Testis (tissue), 3 donors: ENCODE data around the gene DOCK9. TPM values are rescaled to one million over a fixed set of nuclear protein-coding genes. Genes with fewer than 3 reads are reported as not detected.

ENCODE experiments used
- DNase-seq: peaks from one replicate; pipeline ENCODE4 v3.0.0-alpha.2; 2019
- H3K27ac ChIP-seq, 2 donors: fragments of 200-600 bp; sonication (generic); one replicate each; pipeline ENCODE4 v1.5.1; 2019
- H3K27me3 ChIP-seq: fragments of 200-600 bp; sonication (generic); one replicate; pipeline ENCODE4 v1.5.1; 2019
- H3K36me3 ChIP-seq: fragments of 200-600 bp; sonication (generic); one replicate; pipeline ENCODE4 v1.5.1; 2017; ENCODE audit warnings: low read depth; ENCODE audit errors: missing control alignments
- H3K4me1 ChIP-seq: fragments of 200-600 bp; sonication (generic); one replicate; pipeline ENCODE4 v1.5.1; 2019
- H3K4me3 ChIP-seq, 2 donors: fragments of 200-600 bp; sonication (generic); one replicate each; pipeline ENCODE4 v1.5.1; 2017 to 2019
- H3K9me3 ChIP-seq: fragments of 200-600 bp; sonication (generic); one replicate; pipeline ENCODE4 v1.5.1; 2017
- POLR2A ChIP-seq: fragments of 450-650 bp; IDR thresholded peaks from one replicate; pipeline ENCODE4 v1.6.1; 2017; ENCODE audit warnings: antibody characterized with exemption, mild to moderate bottlenecking, moderate library complexity
- WGBS, 2 donors: methylation state at CpG; one replicate each; pipeline ENCODE4 v1.1.5; 2018; 5-methylcytosine and 5-hydroxymethylcytosine counted together
- intact Hi-C: fragments of 100-400 bp; cut with DNase I; formaldehyde crosslinking; loops from one replicate; pipeline ENCODE4 v1.15.1; 2023; ENCODE audit warnings: low total_unique reads
- polyA plus RNA-seq: library from polyadenylated mRNA; stranded (reverse); fragments of 350-450 nt; fragmentation: Illumina TruSeq; extraction: RNeasy Lipid Tissue Mini Kit (QIAGEN cat#74804); gene quantifications from one replicate; pipeline ENCODE4 v1.2.3, GENCODE V29; 2014; ENCODE audit warnings: low read depth, low replicate concordance; ENCODE audit not compliant: insufficient read depth
- total RNA-seq, 2 donors: library from RNA; depleted of rRNA; stranded (reverse); fragments of >200 nt; gene quantifications; one replicate each; pipeline ENCODE4 v1.2.3, GENCODE V29; 2016
- TF ChIP-seq, protein P1 (sequence below), 3 experiments: fragments of 450-650 bp in 2 of 3; fragments of 200-600 bp in 1 of 3; sonication (generic) in 1 of 3; IDR thresholded peaks; one replicate each; pipeline ENCODE4 v1.5.1; 2016 to 2019; ENCODE audit warnings: antibody characterized with exemption in 3 of 3, mild to moderate bottlenecking in 2 of 3, moderate library complexity in 1 of 3

DOCK9 gene
- total and polyA plus RNA-seq, 3 donors from 2014 or later: 48.0 to 74.9 (median 63.4) TPM

DNA sequence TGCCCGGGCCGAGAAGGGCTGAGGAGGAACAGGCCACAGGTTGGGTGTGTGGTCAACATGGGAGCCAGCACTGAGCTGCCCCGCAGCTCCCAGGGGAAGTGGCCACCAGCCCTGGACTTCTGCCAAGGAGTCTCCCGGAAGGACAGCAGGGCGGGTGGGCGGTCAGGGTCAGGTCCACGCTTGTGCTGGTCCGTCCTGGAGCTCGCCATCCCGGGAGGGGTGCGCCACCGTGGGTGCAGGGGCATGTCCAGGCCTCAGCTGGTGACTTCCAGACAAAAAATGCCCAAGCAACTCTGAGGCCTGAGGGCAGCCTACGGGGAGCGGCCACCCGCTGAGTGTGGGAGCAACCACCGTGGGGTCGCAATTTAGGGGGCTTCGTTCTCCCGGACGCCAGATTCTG lies 203.9 kb downstream of the DOCK9 start:
- TF ChIP-seq, protein P1, sequence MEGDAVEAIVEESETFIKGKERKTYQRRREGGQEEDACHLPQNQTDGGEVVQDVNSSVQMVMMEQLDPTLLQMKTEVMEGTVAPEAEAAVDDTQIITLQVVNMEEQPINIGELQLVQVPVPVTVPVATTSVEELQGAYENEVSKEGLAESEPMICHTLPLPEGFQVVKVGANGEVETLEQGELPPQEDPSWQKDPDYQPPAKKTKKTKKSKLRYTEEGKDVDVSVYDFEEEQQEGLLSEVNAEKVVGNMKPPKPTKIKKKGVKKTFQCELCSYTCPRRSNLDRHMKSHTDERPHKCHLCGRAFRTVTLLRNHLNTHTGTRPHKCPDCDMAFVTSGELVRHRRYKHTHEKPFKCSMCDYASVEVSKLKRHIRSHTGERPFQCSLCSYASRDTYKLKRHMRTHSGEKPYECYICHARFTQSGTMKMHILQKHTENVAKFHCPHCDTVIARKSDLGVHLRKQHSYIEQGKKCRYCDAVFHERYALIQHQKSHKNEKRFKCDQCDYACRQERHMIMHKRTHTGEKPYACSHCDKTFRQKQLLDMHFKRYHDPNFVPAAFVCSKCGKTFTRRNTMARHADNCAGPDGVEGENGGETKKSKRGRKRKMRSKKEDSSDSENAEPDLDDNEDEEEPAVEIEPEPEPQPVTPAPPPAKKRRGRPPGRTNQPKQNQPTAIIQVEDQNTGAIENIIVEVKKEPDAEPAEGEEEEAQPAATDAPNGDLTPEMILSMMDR (IDR thresholded peaks at IDR 0.05): no peak
- no peak for TF ChIP-seq POLR2A
- DNase-seq: no peak
- intact Hi-C loops: no loop called here
- WGBS, 2 donors: 83 to 97% methylated on average over 1 to 20 of the region's 20 CpGs
- Histone ChIP-seq H3K36me3 (no peaks in the 10 kb centered on the region), H3K4me3 (no peak overlapping the region), H3K4me1 (no peaks in the 10 kb centered on the region), H3K9me3 (no peaks in the 10 kb centered on the region), H3K27me3 (no peaks in the 10 kb centered on the region), H3K27ac (no peak overlapping the region)

DNA sequence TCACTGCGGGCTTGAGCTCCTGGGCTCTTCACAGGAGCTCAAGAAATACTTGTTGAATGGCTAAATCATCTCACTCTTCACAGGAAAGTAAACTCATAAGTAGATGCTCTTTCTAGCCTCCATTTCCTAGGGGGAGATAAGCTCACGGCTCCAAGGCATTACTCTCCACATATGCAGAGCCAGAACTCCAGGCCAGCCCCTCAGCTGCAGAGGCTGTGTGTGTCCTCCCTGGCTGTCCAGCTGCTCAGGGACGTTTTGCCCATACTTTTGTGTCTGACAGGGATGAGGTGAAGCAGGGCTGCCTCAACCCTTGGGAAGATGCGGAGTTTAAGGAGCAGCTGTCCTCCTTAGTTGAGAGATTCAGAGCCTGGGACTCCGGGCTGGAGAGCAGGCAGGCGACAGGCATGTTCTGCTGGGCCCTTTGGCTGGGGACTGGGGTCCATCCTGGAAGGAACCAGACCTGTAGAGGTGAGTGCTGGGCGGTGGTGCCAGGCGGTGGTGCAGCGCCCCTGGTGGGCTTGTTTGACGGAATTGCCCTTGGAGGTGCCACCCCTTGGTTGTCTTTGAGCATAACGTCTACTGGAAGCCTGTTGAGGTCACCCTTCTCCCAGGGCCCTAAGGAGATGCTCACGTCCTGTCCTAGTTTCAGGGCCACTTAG lies 204.9 kb downstream of the DOCK9 start:
- TF ChIP-seq POLR2A: no peak
- TF ChIP-seq, protein P1 (IDR thresholded peaks at IDR 0.05): no peak
- no peak overlapping the region for H3K27ac ChIP-seq
- H3K4me1 ChIP-seq: no peaks in the 10 kb centered on the region
- no peaks in the 10 kb centered on the region for H3K36me3 ChIP-seq
- no peaks in the 10 kb centered on the region for H3K27me3 ChIP-seq
- H3K4me3 ChIP-seq: no peak overlapping the region
- intact Hi-C loops: no loop called here
- no peak for DNase-seq
- H3K9me3 ChIP-seq: no peaks in the 10 kb centered on the region
- WGBS, 2 donors: 88 to 91% methylated on average over 4 to 12 of the region's 12 CpGs

DNA sequence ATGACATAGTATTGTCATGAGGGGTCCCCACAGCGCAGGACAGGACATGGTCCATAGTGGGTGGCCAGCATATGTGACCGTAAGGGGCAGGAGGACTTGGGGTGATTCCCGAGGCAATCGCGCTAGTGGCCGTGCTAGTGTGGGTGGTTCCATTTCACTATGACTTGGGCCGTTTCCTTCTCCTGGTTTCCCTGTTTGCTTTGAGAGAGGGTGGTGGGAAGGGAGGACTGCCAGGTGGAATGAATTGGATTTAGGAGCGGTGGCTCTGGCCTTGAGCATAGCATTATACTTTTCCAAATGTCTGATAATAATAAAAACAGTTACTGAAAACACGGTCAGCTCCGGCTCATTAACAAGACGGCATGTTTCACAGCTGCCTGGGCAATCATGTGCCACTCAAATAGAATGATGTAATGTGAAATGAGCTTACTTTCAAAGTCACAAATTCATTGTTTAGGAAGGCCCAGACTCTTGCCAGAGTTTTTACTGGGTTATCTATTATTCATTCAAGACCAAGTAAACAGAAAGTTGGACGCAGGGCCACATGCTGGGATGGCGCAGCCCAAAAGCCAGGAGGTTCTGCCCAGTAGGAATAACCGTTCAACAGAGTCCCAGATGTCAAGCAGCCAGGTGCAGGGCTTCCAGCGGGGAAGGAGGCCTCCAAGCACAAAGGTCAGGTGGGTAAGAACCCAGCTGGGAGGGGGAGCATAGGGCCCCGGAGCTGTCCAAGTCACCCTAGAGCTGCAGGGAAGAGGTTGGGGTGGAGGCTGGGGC lies 205.8 kb downstream of the DOCK9 start:
- WGBS, 2 donors: 83 to 92% methylated on average over 16 of the region's 16 CpGs

DNA sequence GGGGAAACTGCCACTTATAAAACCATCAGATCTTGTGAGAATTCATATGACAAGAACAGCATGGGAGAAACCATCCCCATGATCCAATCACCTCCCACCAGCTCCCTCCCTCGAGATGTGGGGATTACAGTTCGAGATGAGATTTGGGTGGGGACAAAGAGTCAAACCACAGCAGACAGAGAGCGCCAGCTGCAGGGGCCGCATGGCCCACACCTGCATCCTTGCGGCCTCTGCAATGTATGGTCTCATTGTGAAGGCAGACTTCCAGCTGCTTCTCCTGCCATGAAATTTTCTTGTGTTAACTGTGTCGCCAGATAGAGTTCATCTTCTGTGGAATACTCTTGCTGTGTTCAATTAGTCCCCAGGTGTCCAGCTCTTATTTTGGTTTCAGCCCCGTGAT lies 208.1 kb downstream of the DOCK9 start:
- WGBS, 2 donors: 83 to 85% methylated on average over 7 of the region's 7 CpGs
- H3K27ac ChIP-seq: no peak overlapping the region
- no peaks in the 10 kb centered on the region for H3K9me3 ChIP-seq
- intact Hi-C loops: no loop called here
- DNase-seq: no peak
- no peaks in the 10 kb centered on the region for H3K4me1 ChIP-seq
- no peaks in the 10 kb centered on the region for H3K36me3 ChIP-seq
- no peaks in the 10 kb centered on the region for H3K27me3 ChIP-seq
- no peak for TF ChIP-seq POLR2A
- TF ChIP-seq, protein P1 (IDR thresholded peaks at IDR 0.05): no peak
- no peak overlapping the region for H3K4me3 ChIP-seq

More for the DNA sequence above, 205.8 kb downstream of the DOCK9 start:
- Histone ChIP-seq H3K27ac (no peak overlapping the region), H3K27me3 (no peaks in the 10 kb centered on the region), H3K4me1 (no peaks in the 10 kb centered on the region), H3K9me3 (no peaks in the 10 kb centered on the region), H3K4me3 (no peak overlapping the region), H3K36me3 (no peaks in the 10 kb centered on the region)
- DNase-seq: no peak
- no peak for TF ChIP-seq POLR2A
- TF ChIP-seq, protein P1 (IDR thresholded peaks at IDR 0.05): no peak
- intact Hi-C loops: no loop called here
